Measurements from ENCODE around the gene NLRP6.

DNA sequence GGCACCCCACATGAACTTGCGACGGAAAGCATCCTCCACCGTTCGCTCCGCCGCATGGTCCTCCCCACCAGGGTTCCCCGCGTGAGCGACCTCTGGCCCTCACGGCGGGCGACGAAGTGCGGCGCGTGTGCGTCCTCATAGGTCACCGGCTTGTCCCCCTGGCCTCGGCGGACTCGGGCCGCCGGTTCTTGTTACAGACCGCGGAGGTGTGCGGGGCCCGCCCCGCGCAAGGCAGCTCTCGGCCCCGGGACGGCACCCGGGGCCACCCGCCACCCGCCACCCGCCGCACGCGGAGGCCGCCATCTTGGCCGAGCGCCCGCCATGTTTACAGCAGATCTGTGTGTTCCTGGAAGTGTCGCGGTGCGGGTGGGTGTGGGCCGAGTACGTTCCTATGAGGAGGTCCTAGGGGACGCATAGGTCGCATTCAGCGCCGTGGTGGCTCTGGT lies 25.9 kb downstream of the NLRP6 start:
- TF ChIP-seq, protein P1, sequence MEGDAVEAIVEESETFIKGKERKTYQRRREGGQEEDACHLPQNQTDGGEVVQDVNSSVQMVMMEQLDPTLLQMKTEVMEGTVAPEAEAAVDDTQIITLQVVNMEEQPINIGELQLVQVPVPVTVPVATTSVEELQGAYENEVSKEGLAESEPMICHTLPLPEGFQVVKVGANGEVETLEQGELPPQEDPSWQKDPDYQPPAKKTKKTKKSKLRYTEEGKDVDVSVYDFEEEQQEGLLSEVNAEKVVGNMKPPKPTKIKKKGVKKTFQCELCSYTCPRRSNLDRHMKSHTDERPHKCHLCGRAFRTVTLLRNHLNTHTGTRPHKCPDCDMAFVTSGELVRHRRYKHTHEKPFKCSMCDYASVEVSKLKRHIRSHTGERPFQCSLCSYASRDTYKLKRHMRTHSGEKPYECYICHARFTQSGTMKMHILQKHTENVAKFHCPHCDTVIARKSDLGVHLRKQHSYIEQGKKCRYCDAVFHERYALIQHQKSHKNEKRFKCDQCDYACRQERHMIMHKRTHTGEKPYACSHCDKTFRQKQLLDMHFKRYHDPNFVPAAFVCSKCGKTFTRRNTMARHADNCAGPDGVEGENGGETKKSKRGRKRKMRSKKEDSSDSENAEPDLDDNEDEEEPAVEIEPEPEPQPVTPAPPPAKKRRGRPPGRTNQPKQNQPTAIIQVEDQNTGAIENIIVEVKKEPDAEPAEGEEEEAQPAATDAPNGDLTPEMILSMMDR (conservative IDR thresholded peaks at IDR 0.05; ENCODE audit: low read length): no peak
- no peak for TF ChIP-seq EZH2phosphoT487 (IDR thresholded peaks at IDR 0.05; ENCODE audit: borderline replicate concordance, low read depth, low read length)

Data from OCI-LY7 (cell line).